Measurements from ENCODE around the gene ZNF165.

GRCh38 chr6:28124350-28124970 is 44.1 kb downstream of the ZNF165 start, which contains the start of gene ZSCAN16:
- no peak for TF ChIP-seq GATA2 (IDR thresholded peaks at IDR 0.05; ENCODE audit: low read depth, low read length)
- TF ChIP-seq GATA3 (IDR thresholded peaks at IDR 0.05; ENCODE audit: low read depth, low read length): no peak

All from SH-SY5Y (cell line).